K562 (cell line): ENCODE results near the gene SLC24A3. TPM values are rescaled to one million over a fixed set of nuclear protein-coding genes. Genes with fewer than 3 reads are reported as not detected.

Source experiments
- ATAC-seq: fragments of 200-7000 bp; cut with Tn5 transposase; 3 replicates; pipeline ENCODE4 v1.9.1; 2020; ENCODE audit warnings: moderate library complexity
- BruUV-seq: library from RNA; stranded (reverse); fragments of 400-500 nt; replicated peaks from 2 replicates; lab custom pipeline; 2021; lab: Mats Ljungman, UMichigan
- CTCF ChIA-PET: fragments of 300-600 bp; formaldehyde crosslinking; extraction: SDS; loops from one replicate; lab custom pipeline; 2021; ENCODE audit warnings: low intra/inter-chr PET ratio; lab: Yijun Ruan, JAX
- POLR2A ChIA-PET: fragments of 300-600, 350-650 bp; sonication (Branson Sonifier 250); formaldehyde crosslinking; extraction: SDS; loops from one replicate; lab custom pipeline; 2021; ENCODE audit warnings: antibody characterized with exemption, inconsistent platforms; lab: Yijun Ruan, JAX
- DNase-seq, 4 experiments: peaks; one replicate each; pipeline versions ENCODE4 v3.0.0 to v3.0.0-alpha.2; 2011 to 2018; ENCODE audit warnings: low spot score in 3 of 4, mixed read lengths in 3 of 4; ENCODE audit errors: extremely low read depth in 1 of 4
- FAIRE-seq: peaks from 2 replicates; lab custom pipeline; 2011; peaks lifted over from hg19 to GRCh38; lab: Jason Lieb, UNC
- H2AFZ ChIP-seq: 2 replicates; pipeline ENCODE4 v1.6.0; 2011; ENCODE audit warnings: low read depth, low read length, control low read depth, inconsistent platforms
- H3K27ac ChIP-seq: fragments of 200-600 bp; 3 replicates; pipeline ENCODE4 v1.8.0; 2011; ENCODE audit warnings: low read depth, mild to moderate bottlenecking, control low read depth, inconsistent platforms, low read length, moderate library complexity, mixed read lengths; ENCODE audit errors: extremely low read depth
- H3K27me3 ChIP-seq, 2 experiments: fragments of 300-600 bp in 1 of 2; 2 replicates in 1 of 2; 3 replicates in 1 of 2; pipeline versions ENCODE4 v1.6.0 to v1.8.0; 2011; ENCODE audit warnings: inconsistent platforms in 2 of 2, low read length in 2 of 2, mild to moderate bottlenecking in 1 of 2, mixed read lengths in 1 of 2, moderate library complexity in 1 of 2; ENCODE audit not compliant: control insufficient read depth in 2 of 2, insufficient read depth in 2 of 2
- H3K36me3 ChIP-seq: fragments of 300-600 bp; 3 replicates; pipeline ENCODE4 v1.8.0; 2011; ENCODE audit warnings: mild to moderate bottlenecking, low read length, inconsistent platforms; ENCODE audit not compliant: control insufficient read depth, insufficient read depth
- H3K4me1 ChIP-seq, 2 experiments: fragments of 200-600 bp in 1 of 2; replicated peaks in 1 of 2; 2 replicates in 1 of 2; 3 replicates in 1 of 2; pipeline versions ENCODE4 v1.5.1 to v1.8.0; 2011; ENCODE audit warnings: inconsistent platforms in 2 of 2, low read length in 2 of 2, mild to moderate bottlenecking in 1 of 2, mixed read lengths in 1 of 2, moderate library complexity in 1 of 2; ENCODE audit not compliant: control insufficient read depth in 2 of 2, insufficient read depth in 2 of 2
- H3K4me2 ChIP-seq: 2 replicates; pipeline ENCODE4 v1.6.1; 2011; ENCODE audit warnings: low read length, control low read depth, inconsistent platforms, mixed read lengths; ENCODE audit not compliant: insufficient read depth
- H3K4me3 ChIP-seq: fragments of 200-600 bp; sonication (generic), shearing (Covaris generic); 2 replicates; pipeline ENCODE4 v1.5.1; 2016; ENCODE audit warnings: control low read depth, inconsistent platforms
- H3K79me2 ChIP-seq: fragments of 200-600 bp; 3 replicates; pipeline ENCODE4 v1.8.0; 2011; ENCODE audit warnings: low read length, inconsistent platforms; ENCODE audit not compliant: control insufficient read depth, insufficient read depth
- H3K9ac ChIP-seq, 2 experiments: 2 replicates each; pipeline versions ENCODE4 v1.6.0 to v1.6.1; 2011; ENCODE audit warnings: low read depth in 2 of 2, low read length in 2 of 2, control low read depth in 1 of 2, inconsistent platforms in 1 of 2, mild to moderate bottlenecking in 1 of 2, mixed read lengths in 1 of 2; ENCODE audit not compliant: insufficient read depth in 1 of 2
- H3K9me1 ChIP-seq: one replicate; pipeline ENCODE4 v1.6.0; 2011; ENCODE audit warnings: inconsistent platforms, mild to moderate bottlenecking, low read length, moderate library complexity; ENCODE audit not compliant: control insufficient read depth, insufficient read depth
- H3K9me3 ChIP-seq: replicated peaks from 2 replicates; pipeline ENCODE4 v1.5.1; 2011; ENCODE audit warnings: low read depth, low read length, inconsistent platforms; ENCODE audit not compliant: control insufficient read depth, insufficient read depth
- H4K20me1 ChIP-seq: replicated peaks from 2 replicates; pipeline ENCODE4 v1.6.1; 2011; ENCODE audit warnings: low read length, inconsistent platforms, mixed read lengths; ENCODE audit not compliant: control insufficient read depth, insufficient read depth
- WGBS: fragments of 100-300 bp; shearing (Covaris generic); methylation state at CpG from one replicate; pipeline ENCODE4 v1.1.6; 2016; ENCODE audit warnings: low coverage, mixed read lengths; ENCODE audit not compliant: insufficient coverage; ENCODE audit errors: missing lambda C conversion rate; 5-methylcytosine and 5-hydroxymethylcytosine counted together
- in situ Hi-C: fragments of 300-500 bp; cut with MboI; formaldehyde crosslinking; loops from 4 replicates; pipeline ENCODE4 v1.15.0; 2018; ENCODE audit warnings: inconsistent platforms, mixed read lengths
- intact Hi-C: fragments of 100-400 bp; cut with micrococcal nuclease; formaldehyde crosslinking; loops from 2 replicates; pipeline ENCODE4 v1.14.2; 2022
- polyA plus RNA-seq, 8 experiments: library from polyadenylated mRNA; depleted of rRNA in 4 of 8; stranded (reverse) in 5 of 8; unstranded in 3 of 8; fragments of >200 nt; fragmentation: Nextera tagmentation in 2 of 8; fragmentation: Illumina TruSeq in 1 of 8; extraction: Ambion mirVana in 2 of 8; extraction: Trizol in 1 of 8; gene quantifications; 2 replicates each; pipeline versions ENCODE4 v1.2.1 to v1.2.3, GENCODE V29; 2011 to 2014; ENCODE audit warnings: inconsistent platforms in 1 of 8, missing spikeins in 1 of 8
- total RNA-seq, 7 experiments: library from RNA; depleted of rRNA in 6 of 7; stranded (reverse); fragments of >200 nt in 6 of 7; fragmentation: Illumina TruSeq in 2 of 7; extraction: Trizol in 2 of 7; gene quantifications; 2 replicates each; pipeline versions ENCODE4 v1.2.1 to v1.2.3, GENCODE V29; 2011 to 2021; ENCODE audit warnings: low replicate concordance in 1 of 7
- TF ChIP-seq, protein P1 (sequence below): fragments of 450-650 bp; IDR thresholded peaks from 2 replicates; pipeline ENCODE4 v1.6.1; 2016; ENCODE audit warnings: low read depth
- TF ChIP-seq, protein P2 (sequence below): fragments of 450-650 bp; formaldehyde crosslinking; IDR thresholded peaks from 2 replicates; pipeline ENCODE4 v1.4.0; 2020; ENCODE audit warnings: mild to moderate bottlenecking, mixed read lengths

SLC24A3 gene
- total and polyA plus RNA-seq, 9 of the 15 experiments (the other 6 are each of a cell fraction or from before 2014, with no cell fraction given), result not detected

DNA sequence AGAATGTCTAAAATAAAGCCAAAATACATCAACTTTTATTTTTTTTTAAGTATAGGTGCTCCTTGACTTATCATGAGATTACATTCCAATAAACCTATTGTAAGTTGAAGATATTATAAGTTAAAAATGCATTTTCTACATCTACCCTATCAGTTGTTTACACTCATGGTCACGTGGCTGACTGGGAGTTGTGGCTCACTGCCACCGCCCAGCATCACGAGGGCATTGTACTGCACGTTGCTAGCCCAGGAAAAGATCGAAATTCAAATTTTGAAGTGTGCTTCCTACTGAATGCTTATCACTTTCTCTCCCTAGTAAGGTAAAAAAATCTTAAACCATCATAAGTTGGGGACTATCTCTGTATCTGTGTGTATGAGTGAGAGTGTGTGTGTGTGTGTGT is 419.0 kb downstream of the SLC24A3 start:
- no peak overlapping the region for H3K27ac ChIP-seq
- in situ Hi-C loops, result no loop called here
- POLR2A ChIA-PET, result no interaction called here
- TF ChIP-seq, protein P1, sequence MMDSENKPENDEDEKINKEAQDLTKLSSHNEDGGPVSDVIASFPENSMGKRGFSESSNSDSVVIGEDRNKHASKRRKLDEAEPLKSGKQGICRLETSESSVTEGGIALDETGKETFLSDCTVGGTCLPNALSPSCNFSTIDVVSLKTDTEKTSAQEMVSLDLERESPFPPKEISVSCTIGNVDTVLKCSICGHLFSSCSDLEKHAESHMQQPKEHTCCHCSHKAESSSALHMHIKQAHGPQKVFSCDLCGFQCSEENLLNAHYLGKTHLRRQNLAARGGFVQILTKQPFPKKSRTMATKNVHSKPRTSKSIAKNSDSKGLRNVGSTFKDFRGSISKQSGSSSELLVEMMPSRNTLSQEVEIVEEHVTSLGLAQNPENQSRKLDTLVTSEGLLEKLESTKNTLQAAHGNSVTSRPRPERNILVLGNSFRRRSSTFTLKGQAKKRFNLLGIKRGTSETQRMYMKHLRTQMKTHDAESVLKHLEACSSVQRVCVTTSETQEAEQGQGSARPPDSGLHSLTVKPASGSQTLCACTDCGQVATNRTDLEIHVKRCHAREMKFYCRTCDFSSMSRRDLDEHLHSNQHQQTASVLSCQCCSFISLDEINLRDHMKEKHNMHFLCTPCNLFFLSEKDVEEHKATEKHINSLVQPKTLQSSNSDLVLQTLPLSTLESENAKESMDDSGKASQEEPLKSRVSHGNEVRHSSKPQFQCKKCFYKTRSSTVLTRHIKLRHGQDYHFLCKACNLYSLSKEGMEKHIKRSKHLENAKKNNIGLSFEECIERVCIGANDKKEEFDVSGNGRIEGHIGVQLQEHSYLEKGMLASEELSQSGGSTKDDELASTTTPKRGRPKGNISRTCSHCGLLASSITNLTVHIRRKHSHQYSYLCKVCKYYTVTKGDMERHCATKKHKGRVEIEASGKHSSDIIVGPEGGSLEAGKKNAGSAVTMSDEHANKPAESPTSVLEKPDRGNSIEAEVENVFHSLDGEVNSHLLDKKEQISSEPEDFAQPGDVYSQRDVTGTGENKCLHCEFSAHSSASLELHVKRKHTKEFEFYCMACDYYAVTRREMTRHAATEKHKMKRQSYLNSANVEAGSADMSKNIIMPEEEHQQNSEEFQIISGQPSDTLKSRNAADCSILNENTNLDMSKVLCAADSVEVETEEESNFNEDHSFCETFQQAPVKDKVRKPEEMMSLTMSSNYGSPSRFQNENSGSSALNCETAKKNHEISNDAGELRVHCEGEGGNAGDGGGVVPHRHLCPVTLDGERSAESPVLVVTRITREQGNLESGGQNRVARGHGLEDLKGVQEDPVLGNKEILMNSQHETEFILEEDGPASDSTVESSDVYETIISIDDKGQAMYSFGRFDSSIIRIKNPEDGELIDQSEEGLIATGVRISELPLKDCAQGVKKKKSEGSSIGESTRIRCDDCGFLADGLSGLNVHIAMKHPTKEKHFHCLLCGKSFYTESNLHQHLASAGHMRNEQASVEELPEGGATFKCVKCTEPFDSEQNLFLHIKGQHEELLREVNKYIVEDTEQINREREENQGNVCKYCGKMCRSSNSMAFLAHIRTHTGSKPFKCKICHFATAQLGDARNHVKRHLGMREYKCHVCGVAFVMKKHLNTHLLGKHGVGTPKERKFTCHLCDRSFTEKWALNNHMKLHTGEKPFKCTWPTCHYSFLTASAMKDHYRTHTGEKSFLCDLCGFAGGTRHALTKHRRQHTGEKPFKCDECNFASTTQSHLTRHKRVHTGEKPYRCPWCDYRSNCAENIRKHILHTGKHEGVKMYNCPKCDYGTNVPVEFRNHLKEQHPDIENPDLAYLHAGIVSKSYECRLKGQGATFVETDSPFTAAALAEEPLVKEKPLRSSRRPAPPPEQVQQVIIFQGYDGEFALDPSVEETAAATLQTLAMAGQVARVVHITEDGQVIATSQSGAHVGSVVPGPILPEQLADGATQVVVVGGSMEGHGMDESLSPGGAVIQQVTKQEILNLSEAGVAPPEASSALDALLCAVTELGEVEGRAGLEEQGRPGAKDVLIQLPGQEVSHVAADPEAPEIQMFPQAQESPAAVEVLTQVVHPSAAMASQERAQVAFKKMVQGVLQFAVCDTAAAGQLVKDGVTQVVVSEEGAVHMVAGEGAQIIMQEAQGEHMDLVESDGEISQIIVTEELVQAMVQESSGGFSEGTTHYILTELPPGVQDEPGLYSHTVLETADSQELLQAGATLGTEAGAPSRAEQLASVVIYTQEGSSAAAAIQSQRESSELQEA, result no peak
- TF ChIP-seq, protein P2, sequence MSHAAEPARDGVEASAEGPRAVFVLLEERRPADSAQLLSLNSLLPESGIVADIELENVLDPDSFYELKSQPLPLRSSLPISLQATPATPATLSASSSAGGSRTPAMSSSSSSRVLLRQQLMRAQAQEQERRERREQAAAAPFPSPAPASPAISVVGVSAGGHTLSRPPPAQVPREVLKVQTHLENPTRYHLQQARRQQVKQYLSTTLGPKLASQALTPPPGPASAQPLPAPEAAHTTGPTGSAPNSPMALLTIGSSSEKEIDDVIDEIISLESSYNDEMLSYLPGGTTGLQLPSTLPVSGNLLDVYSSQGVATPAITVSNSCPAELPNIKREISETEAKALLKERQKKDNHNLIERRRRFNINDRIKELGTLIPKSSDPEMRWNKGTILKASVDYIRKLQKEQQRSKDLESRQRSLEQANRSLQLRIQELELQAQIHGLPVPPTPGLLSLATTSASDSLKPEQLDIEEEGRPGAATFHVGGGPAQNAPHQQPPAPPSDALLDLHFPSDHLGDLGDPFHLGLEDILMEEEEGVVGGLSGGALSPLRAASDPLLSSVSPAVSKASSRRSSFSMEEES, result peak; percentile 44; the same call in 1 of the 2 replicates

More for the DNA sequence above, 419.0 kb downstream of the SLC24A3 start:
- Histone ChIP-seq H3K79me2 (no peaks in the 10 kb centered on the region), H3K4me3 (no peak overlapping the region), H3K9me3 (no peaks in the 10 kb centered on the region), H4K20me1 (no peaks in the 10 kb centered on the region), H3K4me2 (no peak overlapping the region), H3K4me1 (no peaks in the 10 kb centered on the region), H3K36me3 (no peaks in the 10 kb centered on the region), H3K27me3 (no peaks in the 10 kb centered on the region), H3K9ac (no peak overlapping the region), H3K9me1 (no peaks in the 10 kb centered on the region), H2AFZ (no peak overlapping the region)
- CTCF ChIA-PET, result no interaction called here
- BruUV-seq, result no TSS peak
- FAIRE-seq, result no peak
- intact Hi-C loops, result no loop called here
- no peak for ATAC-seq
- peak in 1 of 4 experiments; percentile 2 for DNase-seq
- whole genome bisulfite sequencing, result 2% methylated on average over 5 of the region's 5 CpGs
